ENCODE measurements around the gene ATG5.

The ATG5 gene

DNA sequence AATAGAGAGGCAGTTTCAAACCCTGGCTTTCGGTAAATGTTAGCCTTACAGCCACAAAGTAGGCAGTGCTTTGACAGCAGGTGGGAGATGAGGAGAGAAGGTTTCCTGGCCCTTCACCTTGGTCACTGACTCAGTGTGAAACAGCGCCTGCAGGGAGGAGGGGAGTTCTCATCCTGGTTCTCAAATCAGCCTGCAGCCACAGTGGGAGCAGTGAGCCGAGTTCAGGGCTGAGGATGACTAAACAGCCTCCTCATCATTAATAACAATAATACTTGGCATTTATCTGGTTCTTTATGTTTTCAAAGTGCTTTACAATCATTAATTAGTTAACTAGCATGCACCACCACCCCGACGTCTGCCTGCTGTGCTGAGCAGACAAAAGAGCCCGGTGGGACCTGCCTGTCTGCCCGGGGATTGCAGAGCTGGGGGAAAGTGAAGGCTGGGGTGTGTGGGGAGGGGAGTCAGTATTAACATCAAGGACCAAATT lies 179.8 kb downstream of the ATG5 start:
- no peak for TF ChIP-seq ZFX (IDR thresholded peaks at IDR 0.05)
- TF ChIP-seq, protein P1, sequence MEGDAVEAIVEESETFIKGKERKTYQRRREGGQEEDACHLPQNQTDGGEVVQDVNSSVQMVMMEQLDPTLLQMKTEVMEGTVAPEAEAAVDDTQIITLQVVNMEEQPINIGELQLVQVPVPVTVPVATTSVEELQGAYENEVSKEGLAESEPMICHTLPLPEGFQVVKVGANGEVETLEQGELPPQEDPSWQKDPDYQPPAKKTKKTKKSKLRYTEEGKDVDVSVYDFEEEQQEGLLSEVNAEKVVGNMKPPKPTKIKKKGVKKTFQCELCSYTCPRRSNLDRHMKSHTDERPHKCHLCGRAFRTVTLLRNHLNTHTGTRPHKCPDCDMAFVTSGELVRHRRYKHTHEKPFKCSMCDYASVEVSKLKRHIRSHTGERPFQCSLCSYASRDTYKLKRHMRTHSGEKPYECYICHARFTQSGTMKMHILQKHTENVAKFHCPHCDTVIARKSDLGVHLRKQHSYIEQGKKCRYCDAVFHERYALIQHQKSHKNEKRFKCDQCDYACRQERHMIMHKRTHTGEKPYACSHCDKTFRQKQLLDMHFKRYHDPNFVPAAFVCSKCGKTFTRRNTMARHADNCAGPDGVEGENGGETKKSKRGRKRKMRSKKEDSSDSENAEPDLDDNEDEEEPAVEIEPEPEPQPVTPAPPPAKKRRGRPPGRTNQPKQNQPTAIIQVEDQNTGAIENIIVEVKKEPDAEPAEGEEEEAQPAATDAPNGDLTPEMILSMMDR (conservative IDR thresholded peaks at IDR 0.05) = no peak
- no peak overlapping the region for H3K27ac ChIP-seq

DNA sequence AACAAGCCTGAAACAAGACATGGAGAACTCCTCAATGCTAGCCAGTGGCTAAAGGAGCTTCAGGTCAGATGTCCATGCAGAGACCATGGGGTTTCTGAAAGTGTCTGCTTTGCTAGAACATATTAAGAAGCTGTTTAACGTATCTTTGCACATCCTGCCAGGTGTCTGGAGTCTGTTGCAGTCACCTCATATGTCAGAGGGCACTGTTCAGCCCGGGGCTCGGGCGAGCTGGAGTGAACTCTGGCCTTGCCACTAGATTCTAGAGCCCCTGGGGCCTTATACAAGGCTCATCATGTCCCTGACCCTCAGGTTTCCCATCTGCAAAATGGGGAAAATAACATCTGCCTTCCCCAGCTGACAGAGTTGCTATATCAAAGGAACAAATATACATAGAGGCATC lies 180.4 kb downstream of the ATG5 start:
- TF ChIP-seq, protein P1 (conservative IDR thresholded peaks at IDR 0.05) = no peak
- no peak for TF ChIP-seq ZFX (IDR thresholded peaks at IDR 0.05)
- H3K27ac ChIP-seq = no peak overlapping the region

DNA sequence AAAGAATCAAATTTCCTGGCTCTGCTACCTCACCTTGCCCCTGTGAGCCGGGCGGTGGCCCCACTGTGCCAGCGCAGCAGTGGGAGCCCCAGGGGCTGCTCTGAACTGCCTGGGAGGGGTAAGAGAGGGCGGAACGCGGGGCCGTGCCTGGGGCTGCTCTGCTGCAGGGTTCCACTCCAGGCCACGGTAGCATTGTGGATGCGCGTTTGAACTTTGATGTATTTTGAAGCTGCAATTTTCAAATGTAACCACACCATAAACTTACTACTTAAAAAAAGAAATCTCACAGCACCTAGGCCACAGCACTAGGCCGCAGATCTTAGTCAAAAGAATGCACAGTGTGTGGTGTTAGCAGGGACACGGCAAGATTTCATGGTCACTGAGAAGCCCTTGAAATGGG lies 181.9 kb downstream of the ATG5 start:
- no peak for TF ChIP-seq ZFX (IDR thresholded peaks at IDR 0.05)
- TF ChIP-seq, protein P1 (conservative IDR thresholded peaks at IDR 0.05) = no peak
- no peak overlapping the region for H3K27ac ChIP-seq

DNA sequence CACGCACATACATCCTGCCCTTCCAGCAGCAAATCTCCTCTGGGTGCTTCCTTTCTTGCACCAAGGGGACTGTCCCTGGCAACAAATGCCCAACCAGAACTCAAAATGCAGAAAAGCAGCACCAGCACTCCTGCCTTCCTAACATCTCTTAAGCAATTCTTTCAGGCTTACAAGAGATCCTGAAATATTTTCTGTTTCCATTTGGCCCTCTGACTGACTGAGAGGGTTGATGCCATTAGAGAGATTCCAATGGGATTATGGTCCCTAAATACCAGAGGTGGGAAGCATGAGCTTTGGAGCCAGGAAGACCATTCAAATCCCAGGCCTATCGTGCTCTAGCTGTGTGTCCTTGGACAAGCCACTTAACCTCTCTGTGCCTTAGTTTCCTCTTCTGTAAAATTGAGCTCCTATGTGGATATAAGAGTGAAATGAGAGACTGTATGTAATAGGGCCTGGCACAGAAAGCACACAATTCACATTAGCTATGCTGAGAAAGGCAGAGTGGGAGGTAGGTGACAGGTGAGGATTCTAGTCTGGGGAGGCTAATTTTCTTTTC lies 182.6 kb downstream of the ATG5 start:
- H3K27ac ChIP-seq = no peak overlapping the region
- TF ChIP-seq ZFX (IDR thresholded peaks at IDR 0.05) = no peak
- TF ChIP-seq, protein P1 (conservative IDR thresholded peaks at IDR 0.05) = no peak

DNA sequence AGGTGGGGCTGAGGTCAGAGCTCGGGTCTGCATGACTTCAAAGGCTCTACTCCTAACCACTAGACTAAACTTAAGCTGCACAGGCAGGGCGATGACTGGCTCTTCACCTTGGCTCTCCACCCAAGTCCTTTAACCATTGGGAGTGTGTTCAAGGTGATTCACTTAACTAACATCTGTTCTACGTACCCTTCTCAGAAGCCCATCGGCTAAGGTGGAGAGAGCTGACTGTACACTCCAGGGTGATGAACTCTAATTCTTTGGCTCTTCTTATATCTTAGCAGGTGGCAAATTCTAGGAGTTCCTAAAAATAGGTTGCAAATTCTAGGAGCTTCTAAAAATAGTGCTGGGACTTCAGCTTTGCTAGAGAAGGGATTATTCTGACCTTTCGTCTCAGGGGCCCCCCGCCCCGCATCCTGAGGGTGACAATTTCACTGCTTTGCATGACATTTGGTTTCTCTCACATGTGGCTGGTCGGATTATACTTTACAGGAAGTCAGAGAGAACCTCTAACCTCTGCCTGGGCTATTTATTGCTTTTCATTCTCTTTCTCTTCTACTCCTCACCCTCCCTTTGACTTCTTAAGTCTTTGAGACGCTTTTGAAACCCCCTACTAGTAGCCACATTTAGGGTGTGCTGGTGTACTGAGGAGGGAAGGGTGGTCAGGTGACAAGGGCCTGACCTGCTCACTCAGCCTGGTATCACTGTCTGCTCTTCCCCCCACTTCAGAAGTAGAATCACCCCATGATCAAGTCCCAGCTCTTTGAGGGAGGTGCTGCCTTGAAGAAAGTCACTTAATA lies 183.9 kb downstream of the ATG5 start:
- H3K27ac ChIP-seq = no peak overlapping the region
- TF ChIP-seq, protein P1 (conservative IDR thresholded peaks at IDR 0.05) = no peak
- no peak for TF ChIP-seq ZFX (IDR thresholded peaks at IDR 0.05)

DNA sequence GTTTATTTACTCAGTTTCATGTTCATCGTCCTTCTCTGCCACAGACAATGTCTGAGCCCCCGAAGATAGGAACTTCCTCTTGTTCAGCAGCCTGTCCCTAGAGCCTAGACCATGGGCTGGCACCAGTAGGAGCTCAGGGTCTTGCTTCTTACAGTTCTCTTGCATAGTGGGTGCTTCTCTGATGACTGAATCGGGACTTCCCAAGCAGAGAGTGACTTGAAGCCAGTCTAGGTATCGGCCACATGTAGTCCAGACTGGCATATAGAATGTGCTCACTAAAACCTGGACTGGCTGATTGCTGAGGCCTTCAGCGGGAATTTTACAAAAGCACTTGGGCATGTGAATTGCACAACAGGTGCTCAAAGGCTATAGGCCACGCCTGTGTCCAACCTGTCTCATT lies 187.4 kb downstream of the ATG5 start:
- no peak overlapping the region for H3K27ac ChIP-seq
- TF ChIP-seq, protein P1 (conservative IDR thresholded peaks at IDR 0.05) = no peak
- no peak for TF ChIP-seq ZFX (IDR thresholded peaks at IDR 0.05)

DNA sequence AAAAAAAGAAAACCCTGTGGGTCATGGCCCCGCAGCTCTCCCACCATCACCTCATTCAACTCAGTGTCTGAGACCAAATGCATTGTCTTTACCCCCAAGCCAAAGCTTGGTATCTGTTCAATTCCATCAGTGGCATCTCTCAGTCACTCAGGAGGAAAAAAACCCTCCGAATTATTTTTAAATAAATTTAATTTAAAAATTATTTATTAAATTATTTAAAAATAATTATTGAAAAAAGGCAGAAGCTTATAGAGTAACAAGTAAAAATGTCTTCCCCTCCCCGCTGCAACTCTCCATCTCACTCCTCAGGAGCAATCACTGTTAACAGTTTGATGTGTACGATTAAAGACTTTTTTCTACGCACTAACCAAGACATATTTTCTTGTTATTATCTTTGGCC lies 188.7 kb downstream of the ATG5 start:
- TF ChIP-seq, protein P1 (conservative IDR thresholded peaks at IDR 0.05) = no peak
- no peak for TF ChIP-seq ZFX (IDR thresholded peaks at IDR 0.05)
- H3K27ac ChIP-seq = no peak overlapping the region

All from C4-2B (cell line).